GM12864 (cell line): ENCODE data around the gene DHX16.
A peak's percentile ranks its signal among the peaks of the same experiment; 100 is the strongest.

Source experiments
- DNase-seq: peaks from one replicate; pipeline ENCODE4 v3.0.0-alpha.2; 2011; ENCODE audit warnings: low read depth
- H3K4me3 ChIP-seq: 2 replicates; pipeline ENCODE4 v1.5.1; 2011; ENCODE audit warnings: mild to moderate bottlenecking, low read depth, low read length, control low read depth
- CTCF ChIP-seq: IDR thresholded peaks from 2 replicates; pipeline ENCODE4 v1.5.1; 2011; ENCODE audit warnings: low read depth, mild to moderate bottlenecking, moderate library complexity, low read length, control low read depth, inconsistent platforms; ENCODE audit errors: missing control alignments

DHX16 gene

GRCh38 chr6:30686009-30686907 lies 13.5 kb upstream of the DHX16 start, which contains the start of gene PPP1R18:
PPP1R18 (minus strand) TSS chr6:30686645; CDS start chr6:30686018, 627 bp downstream.
- peak within 1 kb of the TSS; percentile 75 for H3K4me3 ChIP-seq
- no peak for DNase-seq
- TF ChIP-seq CTCF: no peak

DNA sequence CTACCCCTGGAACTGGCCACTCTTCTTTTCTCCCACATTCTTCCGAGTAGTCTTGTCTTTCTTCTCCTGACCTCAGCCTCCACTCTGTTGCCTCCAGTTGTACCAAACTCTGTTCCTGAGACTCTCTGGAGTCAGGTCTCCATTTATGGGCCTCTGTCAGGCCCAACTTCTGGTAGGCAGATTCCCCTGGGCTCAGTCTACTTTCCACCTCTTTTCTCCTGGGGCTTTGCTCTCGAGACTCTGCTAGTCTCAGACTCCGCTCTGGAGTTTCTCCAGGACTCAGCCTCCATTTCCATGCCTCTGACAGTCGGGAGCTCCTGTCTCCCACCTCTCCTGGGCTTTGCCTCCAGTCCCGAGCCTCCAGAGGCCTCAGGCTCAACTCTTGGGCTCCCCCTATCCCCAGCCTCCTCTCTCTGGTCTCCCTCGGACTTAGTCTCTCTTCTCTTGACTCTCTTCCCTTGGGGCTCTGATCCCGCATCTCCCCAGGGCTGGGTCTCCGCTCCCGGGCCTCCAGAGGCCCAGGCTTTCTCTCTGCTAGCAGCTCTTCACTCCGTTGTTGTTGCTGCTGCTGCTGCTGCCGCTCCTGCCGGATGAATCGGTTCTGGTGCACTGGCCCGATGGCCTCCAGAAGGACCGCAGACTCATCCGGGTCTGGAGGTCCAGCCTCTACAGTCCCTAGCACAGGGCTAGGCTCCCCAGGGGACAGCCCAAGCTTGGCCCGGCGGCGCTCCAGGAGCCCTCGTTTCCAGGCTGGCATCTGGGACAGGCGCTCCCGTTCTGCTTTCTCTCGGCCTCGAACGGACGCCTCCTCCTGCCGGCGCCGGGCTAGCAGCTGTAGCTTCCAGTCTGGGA lies 12.6 kb upstream of the DHX16 start:
- peak overlapping the region; percentile 75 for H3K4me3 ChIP-seq
- no peak for DNase-seq
- TF ChIP-seq CTCF: peak; percentile 48

- no peak for TF ChIP-seq CTCF
- no peak for DNase-seq
- peak overlapping the region; percentile 75 for H3K4me3 ChIP-seq
These were observed 11.8 kb upstream of the DHX16 start for GRCh38 chr6:30684386-30685156.

GRCh38 chr6:30683980-30684338 lies 11.2 kb upstream of the DHX16 start:
- DNase-seq: no peak
- peak overlapping the region; percentile 75 for H3K4me3 ChIP-seq
- TF ChIP-seq CTCF: no peak

GRCh38 chr6:30683183-30683979 lies 10.6 kb upstream of the DHX16 start:
- H3K4me3 ChIP-seq: peak overlapping the region; percentile 75
- TF ChIP-seq CTCF: no peak
- no peak for DNase-seq
